Muscle of arm (tissue), 12 donors: ENCODE measurements around the gene USP40. TPM values are rescaled to one million over a fixed set of nuclear protein-coding genes. Genes with fewer than 3 reads are reported as not detected.
A peak's percentile ranks its signal among the peaks of the same experiment; 100 is the strongest.

Experiments used
- DNase-seq: peaks from one replicate; pipeline ENCODE4 v3.0.0-alpha.2; 2013
- polyA plus RNA-seq, 12 donors: library from polyadenylated mRNA; unstranded; fragments of 120-200 nt; gene quantifications; one replicate each; pipeline ENCODE4 v1.2.1, GENCODE V29; 2013; ENCODE audit not compliant: insufficient read length in 12 of 12

Gene USP40
- polyA plus RNA-seq, 12 donors, result 16.4 to 42.6 (median 26.4) TPM; not detected in 1

DNA sequence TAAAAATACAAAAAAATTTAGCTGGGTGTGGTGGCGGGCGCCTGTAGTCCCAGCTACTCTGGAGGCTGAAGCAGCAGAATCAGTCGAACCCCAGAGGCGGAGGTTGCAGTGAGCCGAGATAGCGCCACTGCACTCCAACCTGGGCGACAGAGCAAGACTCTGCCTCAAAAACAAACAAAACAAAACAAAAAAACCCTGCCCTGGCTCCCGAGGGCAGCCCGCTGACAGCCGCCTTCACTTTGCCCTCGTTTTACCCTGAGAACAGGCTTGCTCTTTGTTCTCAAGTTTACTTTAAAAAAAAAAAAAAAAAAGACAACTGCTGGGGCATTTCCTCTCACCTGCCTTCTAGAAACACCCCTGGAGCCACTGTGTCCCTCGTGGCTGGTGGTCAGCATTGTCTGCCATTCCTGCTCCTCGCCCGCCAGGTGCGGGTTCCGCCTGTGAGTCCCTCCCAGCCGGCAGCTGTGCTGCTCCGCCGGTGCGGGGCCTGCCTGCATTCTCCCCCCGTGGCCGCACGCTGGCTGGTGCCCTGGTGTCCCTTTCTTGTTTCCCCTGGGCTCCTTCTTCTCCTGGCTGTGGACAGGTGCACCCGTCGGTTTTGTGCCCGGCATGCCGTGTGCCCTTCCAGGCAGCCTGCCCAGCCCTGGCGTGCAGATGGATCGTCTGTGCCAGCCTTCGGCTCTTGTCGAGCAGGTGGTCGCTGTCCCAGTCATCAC is 105.7 kb downstream of the USP40 start:
- peak; percentile 23 for DNase-seq

GRCh38 chr2:233459426-233459825 is 107.2 kb downstream of the USP40 start:
- DNase-seq, result no peak

DNA sequence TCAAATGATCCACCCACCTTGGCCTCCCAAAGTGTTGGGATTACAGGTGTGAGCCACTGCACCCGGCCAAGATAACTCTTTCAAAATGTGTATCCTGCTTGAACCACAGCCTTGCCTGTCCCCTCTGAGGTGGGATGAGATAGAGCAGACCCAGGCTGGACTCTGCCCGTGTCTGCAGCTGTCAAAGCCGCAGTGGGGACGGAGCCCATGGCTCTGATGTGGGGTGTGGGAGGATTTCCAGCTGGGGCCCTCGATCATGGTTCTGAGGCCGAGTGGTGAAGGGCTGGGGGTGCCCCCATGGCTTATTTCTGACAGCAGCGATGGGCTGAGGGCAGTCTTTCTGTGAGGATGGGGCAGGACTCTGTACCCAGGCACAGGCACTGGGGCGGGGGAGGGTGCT is 107.8 kb downstream of the USP40 start:
- no peak for DNase-seq

- DNase-seq, result no peak
These were observed 108.5 kb downstream of the USP40 start for GRCh38 chr2:233458031-233458610.

DNA sequence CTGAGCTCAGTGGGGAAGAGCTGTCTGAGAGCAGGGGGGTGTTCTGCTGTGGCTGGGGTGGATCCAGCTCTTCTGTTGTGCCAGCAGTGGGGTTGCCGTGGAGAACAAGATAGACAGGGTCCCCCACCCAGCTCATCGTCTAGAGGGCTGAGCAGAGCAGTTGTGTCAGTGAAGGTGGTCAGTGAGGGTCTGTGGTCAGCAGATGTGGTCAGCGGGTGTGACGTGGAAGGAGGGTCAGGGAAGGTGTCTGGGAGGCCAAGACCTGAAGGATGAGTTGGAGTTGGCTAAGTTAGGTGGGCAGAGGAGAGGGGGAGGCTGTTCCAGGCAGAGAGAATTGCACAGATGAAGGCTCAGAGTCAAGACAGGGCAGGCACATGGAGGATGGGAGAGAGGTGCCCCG is 109.2 kb downstream of the USP40 start:
- no peak for DNase-seq

DNA sequence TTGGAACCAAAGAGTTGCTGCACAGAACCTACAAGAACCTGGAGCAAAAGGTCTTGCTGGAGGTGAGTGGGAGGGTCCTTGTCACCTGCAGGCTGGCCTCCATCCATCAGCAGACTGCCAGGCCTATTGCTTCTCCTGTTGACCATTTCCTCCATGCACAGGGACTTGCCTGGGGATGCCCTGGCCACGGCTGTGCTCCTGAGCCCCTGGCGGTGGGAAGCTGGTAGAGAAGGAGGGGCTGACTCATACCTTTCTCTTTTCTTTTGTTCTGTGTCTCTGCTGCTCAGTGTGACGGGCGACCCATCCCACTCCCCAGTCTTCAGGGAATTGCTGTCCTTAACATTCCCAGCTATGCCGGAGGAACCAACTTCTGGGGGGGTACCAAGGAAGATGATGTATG is 109.6 kb downstream of the USP40 start:
- DNase-seq, result no peak

DNA sequence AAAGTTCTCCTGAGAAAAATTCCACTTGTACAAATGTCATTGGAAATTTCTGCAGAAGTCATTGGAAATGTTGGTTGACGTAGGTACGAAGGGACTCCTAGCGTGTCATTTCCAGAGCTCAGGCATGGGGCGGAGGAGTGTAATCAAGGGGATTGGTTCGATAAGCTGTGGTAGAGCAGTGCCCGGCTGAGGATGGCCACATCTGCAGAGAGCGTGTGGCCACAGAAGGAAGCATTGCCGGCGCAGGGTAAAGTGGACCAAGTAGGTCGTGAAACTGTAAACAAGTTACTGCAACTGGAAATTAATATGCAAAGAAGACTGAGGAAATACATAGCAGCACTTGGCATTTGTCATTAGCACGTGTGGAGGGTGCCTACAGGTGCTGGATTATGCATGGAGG is 110.5 kb downstream of the USP40 start:
- no peak for DNase-seq

GRCh38 chr2:233455491-233455890 is 111.1 kb downstream of the USP40 start:
- DNase-seq, result no peak

GRCh38 chr2:233455006-233455405 is 111.6 kb downstream of the USP40 start:
- DNase-seq, result no peak

- DNase-seq, result no peak
These were observed 112.7 kb downstream of the USP40 start for GRCh38 chr2:233453916-233454315.

GRCh38 chr2:233453111-233453915 is 113.3 kb downstream of the USP40 start:
- DNase-seq, result no peak

DNA sequence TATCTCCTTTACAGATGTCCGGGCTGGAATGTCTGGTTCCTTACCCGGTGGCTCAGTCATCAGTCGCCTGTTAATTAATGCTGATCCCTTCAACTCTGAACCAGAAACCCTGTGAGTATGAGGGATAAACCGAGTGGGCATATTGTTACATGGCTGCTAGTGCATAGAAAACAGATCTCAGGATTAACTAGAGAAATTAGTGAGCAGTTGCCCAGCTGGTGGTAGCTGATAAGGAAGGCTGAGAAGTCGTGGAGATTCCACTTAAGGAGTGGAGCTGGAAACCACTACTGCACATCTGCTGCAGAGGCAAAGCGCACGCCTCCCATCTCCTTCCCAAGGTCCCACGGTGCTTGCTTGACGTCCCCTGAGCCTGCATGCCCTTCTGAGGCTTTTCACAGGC is 114.6 kb downstream of the USP40 start:
- DNase-seq, result no peak

- DNase-seq, result no peak
These were observed 115.6 kb downstream of the USP40 start for GRCh38 chr2:233450864-233451575.

- DNase-seq, result no peak
These were observed 116.4 kb downstream of the USP40 start for GRCh38 chr2:233449921-233450863.

GRCh38 chr2:233449081-233449901 is 117.3 kb downstream of the USP40 start:
- DNase-seq, result peak; percentile 25

- DNase-seq, result no peak
These were observed 118.0 kb downstream of the USP40 start for GRCh38 chr2:233448575-233448974.

DNA sequence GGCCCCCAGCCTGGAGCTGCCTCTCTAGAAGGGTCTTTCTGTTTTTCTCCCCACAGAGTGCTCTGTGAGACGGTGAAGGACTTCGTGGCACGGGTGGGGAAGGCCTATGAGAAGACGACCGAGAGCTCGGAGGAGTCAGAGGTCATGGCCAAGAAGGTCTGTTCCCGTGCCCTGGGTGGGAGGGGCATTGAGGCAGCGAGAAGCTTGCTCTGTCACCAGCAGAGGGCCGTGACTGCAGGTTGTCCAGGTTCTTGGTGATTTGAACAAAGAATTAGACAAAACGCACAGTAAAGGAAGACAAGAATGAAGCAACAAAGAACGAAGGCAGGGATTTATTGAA is 118.4 kb downstream of the USP40 start:
- DNase-seq, result no peak

- DNase-seq, result no peak
These were observed 118.9 kb downstream of the USP40 start for GRCh38 chr2:233447506-233448219.

DNA sequence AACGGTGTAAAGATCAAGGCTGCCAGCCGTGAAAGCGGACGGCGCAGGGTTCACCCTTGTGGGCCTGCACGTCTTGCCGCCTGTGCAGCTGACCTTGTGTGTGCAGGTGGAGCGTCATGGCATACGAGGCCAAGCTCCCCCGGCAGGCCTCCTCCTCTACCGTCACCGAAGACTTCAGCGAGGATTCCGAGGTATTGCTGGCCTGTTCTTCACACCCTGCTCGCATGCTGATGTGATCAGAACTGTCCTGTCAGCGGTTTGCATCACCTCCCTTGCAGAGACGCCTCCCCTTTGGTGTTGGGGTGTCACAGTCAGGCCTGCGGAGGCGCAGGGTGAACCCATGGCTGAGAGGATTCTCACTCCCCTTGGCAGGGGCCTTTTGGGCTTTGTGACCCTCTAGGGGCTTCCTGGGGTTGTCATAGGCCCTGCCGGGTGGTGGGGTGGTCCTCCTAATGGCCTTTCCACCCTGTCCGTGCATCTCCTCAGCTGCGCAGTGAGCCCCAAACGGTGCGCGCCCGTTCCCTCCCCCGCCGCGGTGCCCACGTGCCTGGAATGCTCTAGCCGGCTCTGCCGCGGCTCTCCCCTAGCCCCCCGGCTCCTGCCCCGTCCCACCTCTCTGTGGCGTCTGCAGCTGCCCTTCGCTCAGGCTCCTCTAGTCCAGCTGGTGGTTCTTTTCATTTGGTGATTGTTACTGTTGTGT is 119.8 kb downstream of the USP40 start:
- DNase-seq, result no peak
